Esophagus squamous epithelium (tissue), 4 donors: ENCODE results near the gene WSCD2.

ENCODE experiments used
- POLR2A ChIP-seq, 4 donors: fragments of 450-650 bp; IDR thresholded peaks; one replicate each; pipeline ENCODE4 v1.6.1; 2017; ENCODE audit warnings: antibody characterized with exemption in 4 of 4, mild to moderate bottlenecking in 4 of 4, moderate library complexity in 3 of 4
- TF ChIP-seq, protein P1 (sequence below), 6 experiments: fragments of 450-650 bp in 4 of 6; fragments of 200-600 bp in 2 of 6; sonication (generic) in 2 of 6; IDR thresholded peaks; one replicate each; pipeline ENCODE4 v1.5.1; 2016 to 2019; ENCODE audit warnings: antibody characterized with exemption in 6 of 6, mild to moderate bottlenecking in 4 of 6, moderate library complexity in 4 of 6

DNA sequence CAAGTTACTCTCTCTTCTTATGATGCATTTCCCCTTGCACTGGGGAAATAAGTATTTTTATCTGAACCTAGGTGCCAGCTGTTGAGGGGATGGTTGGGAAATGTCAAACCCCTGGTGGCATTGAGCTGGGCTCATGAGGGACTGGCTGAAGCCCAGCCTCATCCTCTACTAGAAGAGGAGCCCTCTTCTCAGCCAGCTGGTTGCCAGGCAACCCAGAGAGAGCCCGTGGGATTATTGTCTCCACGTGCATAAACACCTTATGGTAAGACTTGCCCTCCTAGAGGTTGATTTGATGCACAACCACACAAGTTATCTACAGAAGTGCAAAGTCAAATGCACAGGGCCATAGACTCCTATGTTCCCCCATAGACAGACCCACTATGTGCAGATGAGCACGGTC is 89.8 kb downstream of the WSCD2 start:
- TF ChIP-seq, protein P1, sequence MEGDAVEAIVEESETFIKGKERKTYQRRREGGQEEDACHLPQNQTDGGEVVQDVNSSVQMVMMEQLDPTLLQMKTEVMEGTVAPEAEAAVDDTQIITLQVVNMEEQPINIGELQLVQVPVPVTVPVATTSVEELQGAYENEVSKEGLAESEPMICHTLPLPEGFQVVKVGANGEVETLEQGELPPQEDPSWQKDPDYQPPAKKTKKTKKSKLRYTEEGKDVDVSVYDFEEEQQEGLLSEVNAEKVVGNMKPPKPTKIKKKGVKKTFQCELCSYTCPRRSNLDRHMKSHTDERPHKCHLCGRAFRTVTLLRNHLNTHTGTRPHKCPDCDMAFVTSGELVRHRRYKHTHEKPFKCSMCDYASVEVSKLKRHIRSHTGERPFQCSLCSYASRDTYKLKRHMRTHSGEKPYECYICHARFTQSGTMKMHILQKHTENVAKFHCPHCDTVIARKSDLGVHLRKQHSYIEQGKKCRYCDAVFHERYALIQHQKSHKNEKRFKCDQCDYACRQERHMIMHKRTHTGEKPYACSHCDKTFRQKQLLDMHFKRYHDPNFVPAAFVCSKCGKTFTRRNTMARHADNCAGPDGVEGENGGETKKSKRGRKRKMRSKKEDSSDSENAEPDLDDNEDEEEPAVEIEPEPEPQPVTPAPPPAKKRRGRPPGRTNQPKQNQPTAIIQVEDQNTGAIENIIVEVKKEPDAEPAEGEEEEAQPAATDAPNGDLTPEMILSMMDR (IDR thresholded peaks at IDR 0.05), result no peak
- no peak for TF ChIP-seq POLR2A (IDR thresholded peaks at IDR 0.05)
